Measurements from ENCODE around the gene PAK6. TPM values are rescaled to one million over a fixed set of nuclear protein-coding genes. Genes with fewer than 3 reads are reported as not detected.

The PAK6 gene
- total and polyA plus RNA-seq, 4 donors = 0.05 to 0.17 (median 0.10) TPM

GRCh38 chr15:40242213-40242599, 3.3 kb downstream of the PAK6 start:
- Histone ChIP-seq H3K4me3 (ENCODE audit: low read depth in 1 of 3, low read length in 3 of 3) (no peak overlapping the region), H3K9me3 (ENCODE audit: control insufficient read depth in 4 of 4, low read length in 3 of 4) (no peaks in the 10 kb centered on the region), H3K27ac (ENCODE audit: low read depth in 1 of 2, low read length in 2 of 2) (no peak overlapping the region), H3K4me1 (ENCODE audit: control insufficient read depth in 4 of 4, insufficient read depth in 4 of 4, low read length in 3 of 4) (peaks cover 0 to 3% (median 1%) of the 10 kb centered on the region in 4 donors), H3K9ac (ENCODE audit: low read depth in 1 of 2, low read length in 2 of 2) (no peak overlapping the region), H3K36me3 (ENCODE audit: control insufficient read depth in 4 of 4, insufficient read depth in 3 of 4, low read depth in 1 of 4, low read length in 3 of 4) (no peaks in the 10 kb centered on the region), H3K27me3 (ENCODE audit: control insufficient read depth in 4 of 4, insufficient read depth in 4 of 4, low read length in 3 of 4) (peaks cover 0 to 4% (median 1%) of the 10 kb centered on the region in 4 donors)
- no peak for TF ChIP-seq ATF3 (IDR thresholded peaks at IDR 0.05)
- no peak for TF ChIP-seq RXRA (IDR thresholded peaks at IDR 0.05)
- TF ChIP-seq EGR1 (IDR thresholded peaks at IDR 0.05; ENCODE audit: low read depth in 2 of 2) = no peak
- TF ChIP-seq FOXA2 (IDR thresholded peaks at IDR 0.05) = no peak
- TF ChIP-seq YY1 (IDR thresholded peaks at IDR 0.05) = no peak
- TF ChIP-seq RAD21 (IDR thresholded peaks at IDR 0.05) = no peak
- TF ChIP-seq REST (IDR thresholded peaks at IDR 0.05) = no peak
- TF ChIP-seq FOXA1 (IDR thresholded peaks at IDR 0.05) = no peak
- no peak for TF ChIP-seq JUND (IDR thresholded peaks at IDR 0.05)
- no peak for TF ChIP-seq TAF1 (conservative IDR thresholded peaks at IDR 0.05)
- TF ChIP-seq NR2F2 (IDR thresholded peaks at IDR 0.05) = no peak
- TF ChIP-seq GABPA (IDR thresholded peaks at IDR 0.05 in 1 of 2, conservative IDR thresholded peaks at IDR 0.05 in 1 of 2) = no peak
- no peak for TF ChIP-seq HNF4G (IDR thresholded peaks at IDR 0.05)
- no peak for TF ChIP-seq HNF4A (conservative IDR thresholded peaks at IDR 0.05)
- TF ChIP-seq CTCF (IDR thresholded peaks at IDR 0.05; ENCODE audit: low read depth, low read length, missing input control) = no peak
- no peak for TF ChIP-seq ZBTB33 (IDR thresholded peaks at IDR 0.05)
- TF ChIP-seq SP1 (IDR thresholded peaks at IDR 0.05) = no peak
- TF ChIP-seq MAX (IDR thresholded peaks at IDR 0.05) = no peak
- DNase-seq (ENCODE audit: low spot score) = no peak
- WGBS = 94% methylated on average over 10 of the region's 10 CpGs

Data from liver (tissue), 9 donors.